ENCODE measurements around the gene RCAN2. TPM values are rescaled to one million over a fixed set of nuclear protein-coding genes. Genes with fewer than 3 reads are reported as not detected.

RCAN2 gene
- total RNA-seq, 1 donor from 2014 or later, result 0.07 TPM

DNA sequence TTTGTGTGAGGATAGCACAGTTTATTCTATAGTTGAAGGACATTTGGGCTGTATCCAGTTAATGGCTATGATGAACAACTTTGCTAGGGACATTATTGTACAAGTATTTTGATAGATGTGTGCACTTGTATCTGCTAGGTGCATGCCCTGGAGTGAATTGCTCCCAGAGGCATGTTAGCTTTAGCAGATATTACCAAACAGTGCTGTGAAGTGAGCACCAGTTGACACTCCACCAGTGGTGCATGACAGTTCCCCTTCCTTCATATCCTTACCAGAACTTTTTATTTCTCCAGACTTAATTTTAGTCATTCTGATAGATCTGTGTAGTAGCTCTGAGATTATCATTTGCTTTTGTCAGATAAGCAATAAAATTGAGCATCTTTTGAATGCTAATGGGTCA, 271.6 kb downstream of the RCAN2 start:
- DNase-seq (ENCODE audit: low read depth, low spot score), result no peak

- no peak for DNase-seq (ENCODE audit: low read depth, low spot score)
Measured at GRCh38 chr6:46218457-46218856, 272.8 kb downstream of the RCAN2 start.

DNA sequence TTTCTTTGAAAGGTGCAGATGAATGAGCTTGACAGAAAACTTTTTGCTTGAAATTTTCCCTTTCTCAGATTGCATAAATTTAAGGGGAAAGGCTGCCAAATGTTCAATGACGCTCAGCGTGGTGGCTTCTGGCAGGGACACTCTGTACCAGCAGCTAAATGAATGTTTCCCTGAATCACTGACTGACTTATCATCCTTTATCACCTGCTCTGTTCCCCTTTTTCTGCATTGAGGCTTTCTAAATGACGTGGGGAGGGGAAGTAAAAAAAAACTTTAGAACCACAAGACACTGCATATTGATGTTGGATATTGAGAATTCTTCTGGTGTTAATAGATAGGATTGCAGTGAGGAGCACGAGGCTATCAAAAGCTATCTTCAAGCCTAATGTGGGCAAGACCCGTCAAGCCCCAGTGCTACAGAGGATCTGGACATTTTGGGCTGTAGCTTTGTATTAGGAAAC, 273.5 kb downstream of the RCAN2 start:
- no peak for DNase-seq (ENCODE audit: low read depth, low spot score)

- DNase-seq (ENCODE audit: low read depth, low spot score), result no peak
Measured at GRCh38 chr6:46216879-46217278, 274.4 kb downstream of the RCAN2 start.

DNA sequence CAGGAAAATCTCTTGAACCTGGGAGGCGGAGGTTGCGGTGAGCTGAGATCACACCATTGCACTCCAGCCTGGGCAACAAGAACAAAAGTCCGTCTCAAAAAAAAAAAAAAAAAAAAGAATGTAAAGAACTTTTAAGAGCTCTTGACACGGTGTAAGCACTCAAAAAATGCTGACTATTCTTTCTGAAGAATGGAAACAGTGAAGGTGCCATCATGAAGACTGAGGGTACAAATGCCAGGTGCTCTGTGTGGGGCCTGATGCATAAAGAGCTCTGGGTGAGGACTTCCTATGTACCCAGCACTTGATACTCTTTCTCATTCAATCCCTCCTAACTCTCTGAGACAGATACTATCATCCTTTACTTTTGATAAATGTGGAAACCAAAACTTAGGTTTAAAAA, 275.5 kb downstream of the RCAN2 start:
- no peak for DNase-seq (ENCODE audit: low read depth, low spot score)

- DNase-seq (ENCODE audit: low read depth, low spot score), result no peak
Measured at GRCh38 chr6:46215213-46215612, 276.0 kb downstream of the RCAN2 start.

GRCh38 chr6:46211917-46212316, 279.3 kb downstream of the RCAN2 start:
- no peak for DNase-seq (ENCODE audit: low read depth, low spot score)

GRCh38 chr6:46210294-46210693, 281.0 kb downstream of the RCAN2 start:
- DNase-seq (ENCODE audit: low read depth, low spot score), result no peak

DNA sequence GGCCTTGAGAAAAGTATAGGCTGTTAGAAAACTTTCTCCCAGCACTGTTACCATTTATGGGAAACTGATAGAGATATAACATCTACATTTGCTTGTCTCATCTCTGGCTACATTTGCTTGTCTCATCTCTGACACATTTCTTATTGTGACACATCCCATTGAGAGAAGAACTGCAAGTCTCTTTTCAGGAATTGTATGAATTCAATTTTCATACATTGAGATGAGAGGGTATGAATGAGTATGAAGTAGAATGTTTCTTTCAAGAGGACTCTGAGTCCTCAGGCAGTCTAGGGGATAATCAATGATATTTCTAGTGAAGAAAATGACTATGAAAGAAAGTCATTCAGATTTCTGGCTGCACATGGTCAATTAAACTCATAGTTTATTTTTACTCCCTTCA, 282.9 kb downstream of the RCAN2 start:
- no peak for DNase-seq (ENCODE audit: low read depth, low spot score)

- DNase-seq (ENCODE audit: low read depth, low spot score), result no peak
Measured at GRCh38 chr6:46207174-46207573, 284.1 kb downstream of the RCAN2 start.

DNA sequence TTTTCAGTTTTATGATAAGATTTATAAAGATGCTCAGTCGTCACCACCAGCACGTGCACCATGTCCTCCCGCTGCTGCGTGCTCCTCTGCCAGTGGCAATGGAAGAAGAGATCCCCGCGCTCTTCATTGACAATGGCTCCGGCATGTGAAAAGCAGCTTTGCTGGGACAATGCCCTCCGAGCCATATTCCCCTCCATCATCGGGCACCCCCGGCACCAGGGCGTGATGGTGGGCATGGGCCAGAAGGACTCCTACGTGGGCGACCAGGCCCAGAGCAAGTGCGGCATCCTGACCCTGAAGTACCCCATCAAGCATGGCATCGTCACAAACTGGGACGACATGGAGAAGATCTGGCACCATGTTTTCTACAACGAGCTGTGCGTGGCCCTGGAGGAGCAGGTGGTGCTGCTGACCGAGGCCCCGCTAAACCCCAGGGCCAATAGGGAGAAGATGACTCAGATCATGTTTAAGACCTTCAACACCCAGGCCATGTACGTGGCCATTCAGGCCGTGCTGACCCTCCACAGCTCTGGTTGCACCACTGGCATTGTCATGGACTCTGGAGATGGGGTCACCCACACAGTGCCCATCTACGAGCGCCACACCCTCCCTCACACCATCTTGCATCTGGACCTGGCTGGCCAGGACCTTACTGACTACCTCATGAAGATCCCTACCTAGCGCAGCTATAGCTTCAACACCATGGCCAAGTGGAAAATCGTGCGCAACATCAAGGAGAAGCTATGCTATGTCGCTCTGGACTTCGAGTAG, 286.2 kb downstream of the RCAN2 start:
- DNase-seq (ENCODE audit: low read depth, low spot score), result no peak

DNA sequence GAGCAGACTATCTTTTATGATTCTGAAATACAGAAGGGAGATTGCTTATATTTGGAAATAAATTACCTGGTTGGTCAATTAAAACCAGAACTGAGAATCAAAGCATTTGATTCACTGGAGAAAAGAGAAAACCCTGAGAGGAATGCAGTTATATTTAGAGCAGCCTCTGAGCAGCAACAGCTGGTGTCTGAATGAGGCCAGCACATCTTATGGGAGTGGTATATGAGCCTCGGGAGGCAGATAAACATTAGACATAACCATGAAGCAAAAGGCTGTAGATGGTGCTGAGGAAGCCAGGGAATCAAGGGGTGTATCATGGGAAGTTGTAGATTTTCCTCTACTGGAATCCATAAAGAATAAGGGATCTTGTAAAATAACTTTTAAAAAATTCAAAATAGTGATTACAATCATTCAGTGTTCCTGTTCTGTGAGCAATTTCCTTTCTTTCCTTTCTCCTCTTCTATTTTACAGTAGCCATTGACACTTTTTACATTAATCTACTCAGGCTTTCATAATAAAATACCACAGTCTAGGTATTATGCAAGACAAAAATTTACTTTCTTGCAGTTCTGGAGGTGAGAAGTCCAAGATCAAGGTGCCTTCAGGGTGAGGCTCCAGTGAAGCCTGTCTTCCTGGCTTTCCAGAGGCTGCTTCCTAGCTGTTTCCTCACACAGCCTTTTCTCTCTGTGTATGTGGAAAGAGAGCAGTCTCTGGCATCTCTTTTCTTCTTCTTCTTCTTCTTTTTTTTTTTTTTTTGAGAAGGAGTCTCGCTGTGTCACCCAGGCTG, 287.7 kb downstream of the RCAN2 start:
- DNase-seq (ENCODE audit: low read depth, low spot score), result no peak

DNA sequence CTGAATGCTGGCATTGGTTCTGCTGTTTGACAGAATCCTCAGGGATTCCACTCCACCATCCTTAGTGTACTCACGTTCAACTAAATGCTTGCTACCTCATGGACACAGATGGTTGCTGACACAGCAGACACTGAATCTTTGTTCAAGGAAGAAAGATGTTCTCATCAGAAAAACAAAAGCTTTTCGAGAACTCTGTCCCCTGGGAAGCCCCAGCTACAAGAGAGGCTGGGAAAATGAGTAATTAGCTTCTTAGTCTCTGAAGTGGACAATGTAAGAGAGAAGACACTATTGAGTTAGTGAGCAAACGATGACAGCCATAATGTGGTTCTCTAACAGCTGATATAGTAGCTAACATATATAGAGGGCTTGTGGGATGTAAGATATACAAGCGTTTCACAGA, 289.5 kb downstream of the RCAN2 start:
- no peak for DNase-seq (ENCODE audit: low read depth, low spot score)

DNA sequence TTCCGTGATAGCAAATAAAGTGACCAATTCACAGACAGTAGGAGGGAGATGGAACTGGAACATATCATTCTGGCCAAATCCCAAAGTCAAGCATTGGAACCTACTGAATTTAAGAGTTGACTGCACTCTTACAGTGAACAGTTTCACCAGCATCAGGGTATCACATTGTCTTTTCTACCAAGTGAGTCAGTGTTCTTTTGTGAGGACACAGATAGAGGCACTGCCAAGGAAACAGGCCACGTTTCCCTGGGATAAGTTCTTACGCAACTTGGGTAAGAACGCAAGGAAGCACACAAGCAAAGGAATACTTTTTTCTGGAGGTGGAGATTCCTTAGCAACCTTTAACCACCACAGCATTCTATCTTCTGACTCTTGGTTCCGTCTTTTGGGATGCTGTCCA, 291.9 kb downstream of the RCAN2 start:
- no peak for DNase-seq (ENCODE audit: low read depth, low spot score)

- no peak for DNase-seq (ENCODE audit: low read depth, low spot score)
Measured at GRCh38 chr6:46191961-46192360, 299.3 kb downstream of the RCAN2 start.

- DNase-seq (ENCODE audit: low read depth, low spot score), result no peak
Measured at GRCh38 chr6:46190889-46191288, 300.4 kb downstream of the RCAN2 start.

- no peak for DNase-seq (ENCODE audit: low read depth, low spot score)
Measured at GRCh38 chr6:46189726-46190125, 301.5 kb downstream of the RCAN2 start.

DNA sequence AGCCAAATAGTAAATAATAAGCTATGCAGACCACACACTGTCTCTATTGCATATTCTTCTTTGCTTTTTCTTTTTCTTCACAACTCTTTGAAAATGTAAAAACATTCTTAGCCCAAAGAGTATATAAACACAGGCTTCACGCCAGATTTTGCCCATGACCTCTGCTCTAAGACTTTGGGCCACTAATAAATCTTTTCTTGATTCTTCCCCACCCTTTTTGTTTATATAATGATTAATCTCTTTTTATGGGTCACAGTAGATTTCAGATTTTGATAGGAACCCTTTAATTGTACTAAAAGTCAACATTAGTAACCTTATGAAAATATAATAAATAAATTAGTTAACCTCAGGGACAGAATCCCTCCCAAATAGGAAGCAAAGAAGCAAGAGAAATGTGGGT, 304.7 kb downstream of the RCAN2 start:
- no peak for DNase-seq (ENCODE audit: low read depth, low spot score)

DNA sequence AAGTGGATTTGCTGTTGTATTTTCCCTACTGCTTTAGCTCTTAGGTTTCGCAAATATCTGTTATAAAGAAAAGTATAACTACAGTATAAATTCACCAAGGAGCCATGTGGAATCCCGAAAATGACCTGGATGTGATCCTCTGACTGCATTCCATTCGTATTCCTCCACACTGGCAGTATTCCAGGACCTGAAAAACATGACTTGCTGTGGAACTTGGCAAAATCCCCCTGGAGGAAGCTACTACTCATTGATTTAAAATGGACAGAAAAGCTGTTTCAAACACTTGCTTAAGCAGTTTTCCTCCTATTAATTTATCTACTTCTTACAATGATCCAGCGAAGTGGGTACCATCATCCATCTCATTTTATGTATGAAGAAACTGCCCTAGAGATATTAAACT, 307.1 kb downstream of the RCAN2 start:
- DNase-seq (ENCODE audit: low read depth, low spot score), result peak; percentile 59

DNA sequence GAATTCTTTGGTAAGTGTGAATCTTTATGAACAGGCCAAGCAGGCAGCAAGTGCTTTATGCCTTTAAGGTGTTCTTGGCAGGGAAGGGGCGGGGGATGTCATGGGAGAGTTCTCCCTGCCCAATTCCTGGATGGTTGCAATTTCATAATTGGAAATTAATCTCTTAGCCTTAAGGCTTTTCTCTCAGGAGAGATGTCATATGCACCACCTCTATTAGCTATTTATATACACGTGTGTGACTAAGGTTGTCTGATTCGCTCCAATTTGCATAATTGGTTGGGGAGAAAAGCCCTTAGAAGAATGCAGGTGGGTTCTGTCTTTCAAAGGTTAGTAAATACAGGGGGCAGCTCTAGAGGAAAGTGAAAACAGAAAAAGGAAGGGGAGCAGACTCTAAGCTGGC, 315.3 kb downstream of the RCAN2 start:
- DNase-seq (ENCODE audit: low read depth, low spot score), result no peak

DNA sequence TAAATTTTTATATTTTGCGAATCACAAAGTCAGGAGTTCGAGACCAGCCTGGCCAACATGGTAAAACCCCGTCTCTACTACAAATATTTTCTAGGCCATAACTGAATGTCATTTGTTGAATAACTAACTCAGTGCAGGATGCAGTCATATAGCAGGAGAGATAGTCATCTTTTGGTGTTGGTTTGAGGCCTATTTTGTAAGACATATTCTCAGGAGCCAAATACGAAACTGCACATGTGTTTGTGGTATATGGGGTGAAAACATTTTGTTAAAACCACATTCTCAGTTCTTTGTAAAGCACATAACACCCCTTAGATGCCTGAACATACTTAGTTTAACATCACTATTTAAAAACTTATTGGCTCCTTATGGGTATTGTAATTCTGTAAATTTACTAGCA, 315.8 kb downstream of the RCAN2 start:
- DNase-seq (ENCODE audit: low read depth, low spot score), result no peak

DNA sequence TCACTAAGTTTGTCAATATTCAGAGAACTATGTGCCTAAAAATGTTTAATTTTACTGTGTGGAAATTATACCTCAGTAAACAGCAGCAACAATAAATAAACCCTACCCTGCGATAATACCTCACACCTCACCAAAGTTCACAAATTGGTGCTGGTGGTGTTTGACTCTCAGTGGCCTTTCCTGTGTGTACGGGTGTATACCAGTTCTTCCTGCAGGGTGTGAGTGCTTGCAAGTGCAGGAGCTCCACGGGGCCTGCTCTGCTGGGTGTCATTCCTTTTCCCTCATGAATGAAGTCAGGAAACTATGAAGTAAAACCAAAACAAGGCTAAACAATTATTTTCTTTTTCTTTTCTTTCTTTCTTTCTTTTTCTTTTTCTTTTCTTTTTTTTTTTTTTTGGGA, 316.3 kb downstream of the RCAN2 start:
- no peak for DNase-seq (ENCODE audit: low read depth, low spot score)

DNA sequence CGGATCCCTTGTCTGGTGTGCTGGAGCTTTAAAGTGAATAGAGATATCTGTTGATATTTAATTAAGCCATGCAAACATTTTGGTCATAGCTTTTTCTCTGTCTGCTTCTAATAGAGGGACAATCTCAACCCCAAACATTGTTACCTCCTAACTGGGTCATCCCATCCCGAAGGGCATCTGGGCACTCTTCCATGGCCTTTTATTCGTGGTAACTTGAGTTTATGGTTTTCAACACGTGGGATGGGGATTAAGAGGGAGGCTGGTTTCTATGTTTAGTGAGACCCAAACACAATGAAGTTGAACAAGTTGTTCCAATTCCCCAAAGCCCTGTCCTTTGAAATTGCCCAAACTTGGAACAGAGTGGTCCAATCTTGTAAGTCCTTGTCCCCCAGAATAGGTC, 319.1 kb downstream of the RCAN2 start:
- no peak for DNase-seq (ENCODE audit: low read depth, low spot score)
